Activated CD8-positive, alpha-beta memory T cell treated with anti-CD3 and anti-CD28 coated beads for 4 hours (primary cell): ENCODE results near the gene AGTRAP.

Source experiments
- DNase-seq, 2 donors: peaks; one replicate each; pipeline ENCODE4 v3.0.0-alpha.2; 2020; ENCODE audit warnings: low read depth in 2 of 2

The AGTRAP gene

GRCh38 chr1:11735854-11736745, at the start of gene AGTRAP:
AGTRAP (plus strand) TSS chr1:11736136; CDS start chr1:11736209, 73 bp downstream.
- DNase-seq, result peak; percentile 73 to 75

- no peak for DNase-seq
Observed at GRCh38 chr1:11688506-11688905, 47.4 kb upstream of the AGTRAP start.

DNA sequence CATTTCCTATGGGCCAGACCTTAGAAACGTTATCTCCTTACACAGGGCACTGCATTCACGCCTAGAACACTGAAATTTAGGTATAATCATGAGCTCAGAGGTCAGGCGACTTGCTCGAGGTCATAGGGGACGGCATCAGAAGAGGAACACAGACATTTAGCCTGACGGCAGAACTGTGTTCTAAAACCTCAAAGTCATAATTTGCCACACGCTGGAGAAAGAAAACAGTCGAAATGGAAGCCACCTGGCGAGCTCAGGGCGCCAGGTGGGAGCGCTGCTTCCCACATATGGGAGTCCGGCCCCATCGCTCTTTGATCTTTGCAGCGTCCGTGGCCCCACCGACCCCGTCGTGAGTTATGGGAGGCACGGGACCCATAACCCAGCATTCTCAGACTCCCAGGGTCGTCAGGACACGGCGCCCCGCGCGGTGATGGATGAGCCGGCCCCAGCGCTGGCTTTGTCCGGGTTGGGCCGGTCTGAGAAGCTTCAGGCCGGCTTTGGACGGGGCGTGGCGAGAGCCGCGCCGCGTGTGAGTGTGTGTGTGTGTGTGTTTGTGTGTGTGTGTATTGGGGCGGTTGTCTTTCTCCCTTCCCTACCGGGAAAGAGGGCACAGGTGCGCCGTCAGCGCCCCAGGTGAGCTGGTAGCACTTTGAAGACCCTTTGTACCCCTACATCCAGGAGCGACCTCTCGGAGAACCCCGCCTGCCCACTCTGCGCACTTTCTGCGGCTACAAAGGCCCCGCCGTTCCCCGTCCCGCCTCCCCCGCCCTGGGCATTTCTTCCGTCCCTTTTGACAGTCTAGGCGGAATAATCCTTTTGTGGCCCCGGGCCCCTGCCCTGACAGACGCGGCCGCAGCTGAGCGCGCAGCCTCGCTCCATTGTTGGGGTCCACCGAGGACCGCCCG, 45.3 kb upstream of the AGTRAP start:
- no peak for DNase-seq

- DNase-seq, result no peak
Observed at GRCh38 chr1:11691302-11691914, 44.5 kb upstream of the AGTRAP start, which contains the start of gene DRAXIN. DRAXIN (plus strand) TSS chr1:11691710; CDS start chr1:11706259, 14,549 bp downstream.

DNA sequence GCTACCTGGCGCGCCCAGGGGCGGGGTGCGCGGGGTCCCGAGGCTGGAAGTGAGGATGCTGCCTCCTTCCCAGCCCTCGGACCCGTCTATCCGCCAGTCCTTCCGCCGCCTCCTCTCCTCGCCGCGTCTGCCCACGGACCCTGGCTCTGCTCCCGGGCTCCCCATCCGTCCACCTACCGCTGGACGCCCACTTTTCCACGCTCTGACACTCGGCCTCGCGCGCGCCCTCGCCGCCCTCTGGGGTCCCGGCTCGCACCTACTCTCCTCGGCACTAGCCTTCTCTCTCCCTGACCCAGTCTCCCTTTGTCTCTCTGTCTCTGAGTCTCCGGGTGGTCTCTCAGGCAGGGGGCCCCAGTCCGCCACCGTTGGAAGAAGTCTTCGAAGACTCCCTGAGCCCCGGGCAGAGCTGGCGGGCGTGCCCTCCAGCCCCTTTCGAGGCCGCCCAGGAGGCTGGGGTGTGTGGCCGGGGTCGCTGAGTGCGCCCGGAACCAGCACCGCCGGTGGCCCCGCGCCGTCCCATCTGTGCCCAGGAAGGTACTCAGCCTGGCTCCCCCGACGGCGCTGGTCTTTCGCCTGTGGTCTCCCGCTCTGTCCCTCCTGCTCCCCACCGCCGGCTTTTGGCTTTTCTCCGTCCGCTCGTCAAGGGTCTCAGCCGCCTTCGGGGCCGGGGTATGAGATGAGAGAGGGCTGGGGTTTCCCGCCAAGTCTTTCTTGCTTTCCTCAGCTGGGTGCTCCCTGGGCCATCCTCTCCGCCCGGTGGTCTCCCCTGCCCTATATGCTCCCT, 43.8 kb upstream of the AGTRAP start:
- no peak for DNase-seq

GRCh38 chr1:11693024-11693590, 42.8 kb upstream of the AGTRAP start:
- DNase-seq, result peak; percentile 14 to 33

- no peak for DNase-seq
Observed at GRCh38 chr1:11693917-11694316, 42.0 kb upstream of the AGTRAP start.

DNA sequence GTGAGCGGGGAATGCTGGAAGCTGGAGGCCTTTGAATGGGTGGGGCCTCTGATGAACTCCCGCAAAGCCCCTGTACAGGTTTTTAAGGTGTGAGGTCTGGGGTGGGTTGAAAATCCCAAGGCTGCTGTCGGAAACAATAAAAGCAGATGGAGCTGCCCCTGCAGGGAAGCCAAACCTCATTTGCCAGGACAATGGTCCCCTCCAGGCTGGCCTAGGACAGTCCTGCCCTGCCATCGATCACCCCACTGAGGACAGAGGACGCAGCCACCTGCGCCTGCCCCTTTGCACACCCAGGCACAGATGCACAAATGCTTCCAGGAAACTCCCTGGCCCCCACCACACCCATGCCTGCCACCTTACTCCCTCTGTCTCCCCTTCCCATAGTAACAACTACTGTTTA, 40.1 kb upstream of the AGTRAP start:
- no peak for DNase-seq

GRCh38 chr1:11697188-11697892, 38.6 kb upstream of the AGTRAP start:
- DNase-seq, result no peak

- DNase-seq, result no peak
Observed at GRCh38 chr1:11697893-11698210, 38.1 kb upstream of the AGTRAP start.

DNA sequence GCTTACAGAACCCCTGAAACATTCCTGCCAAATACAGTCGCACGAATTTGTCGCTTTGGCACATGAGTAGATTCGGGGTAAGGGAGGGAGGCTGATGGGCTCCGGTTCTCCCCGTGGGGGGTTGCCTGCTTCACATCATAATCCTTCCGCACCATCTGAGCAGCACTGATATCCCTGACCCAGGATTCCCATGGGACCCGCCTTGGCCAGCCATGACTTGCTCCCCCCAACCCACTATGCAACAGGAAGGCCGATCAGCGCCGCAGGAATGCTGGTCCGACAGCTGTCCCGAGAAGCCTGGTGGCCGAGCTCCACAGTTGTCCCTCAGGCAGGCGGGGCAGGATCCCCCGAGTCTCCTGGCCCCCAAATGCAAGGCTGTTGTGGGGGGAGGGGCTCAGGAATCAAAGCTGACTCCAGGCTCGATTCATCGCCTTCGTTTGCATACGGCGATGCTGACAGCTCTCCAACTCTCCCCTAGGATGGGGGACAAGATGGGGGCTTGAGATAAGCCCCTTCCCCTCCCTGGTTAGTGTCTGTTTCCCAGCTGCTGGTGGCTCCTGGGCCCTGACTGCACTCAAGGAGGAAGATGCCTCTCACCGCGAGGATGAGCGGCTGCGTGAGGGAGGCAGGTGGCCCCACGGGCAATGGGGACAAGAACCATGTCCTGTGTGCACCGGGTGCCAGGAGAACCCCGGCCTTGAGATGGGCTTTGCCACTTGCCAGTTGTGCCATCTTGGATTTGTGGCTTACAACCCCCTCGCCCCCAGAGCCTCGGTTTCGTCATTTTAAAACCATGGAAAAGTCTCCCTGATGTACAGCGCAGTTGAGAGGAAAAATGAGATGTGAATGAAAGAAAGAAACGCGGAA, 35.1 kb upstream of the AGTRAP start:
- no peak for DNase-seq

- DNase-seq, result no peak
Observed at GRCh38 chr1:11701551-11701961, 34.4 kb upstream of the AGTRAP start.

DNA sequence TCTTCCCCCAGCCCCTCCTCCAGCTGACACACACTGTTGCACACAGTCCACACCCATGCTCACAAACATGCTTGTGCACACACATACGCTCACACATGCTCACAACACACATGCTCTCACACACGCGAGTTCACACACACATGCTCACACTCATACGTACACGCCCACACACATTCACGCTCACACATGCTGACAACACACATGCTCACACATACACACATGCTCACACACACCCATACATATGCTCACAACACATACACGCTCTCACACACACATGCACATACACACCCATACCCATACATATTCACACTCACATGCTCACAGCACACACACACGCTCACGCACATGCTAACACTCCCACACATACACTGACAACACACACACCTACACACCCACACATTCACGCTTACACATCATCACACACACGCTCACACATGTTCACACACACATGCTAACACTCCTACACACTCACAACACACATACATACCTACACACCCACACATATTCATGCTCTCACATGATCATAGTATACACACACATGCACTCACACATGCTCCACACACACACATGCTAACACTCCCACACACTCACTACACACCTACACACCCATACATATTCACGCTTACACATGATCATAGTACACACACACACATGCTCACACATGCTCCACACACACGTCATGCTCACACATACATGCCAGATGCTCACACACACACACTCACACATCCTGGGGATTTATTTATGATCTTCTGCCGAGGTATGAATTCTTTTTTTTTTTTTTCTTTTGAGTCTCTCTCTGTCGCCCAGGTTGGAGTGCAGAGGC, 33.7 kb upstream of the AGTRAP start:
- DNase-seq, result no peak

DNA sequence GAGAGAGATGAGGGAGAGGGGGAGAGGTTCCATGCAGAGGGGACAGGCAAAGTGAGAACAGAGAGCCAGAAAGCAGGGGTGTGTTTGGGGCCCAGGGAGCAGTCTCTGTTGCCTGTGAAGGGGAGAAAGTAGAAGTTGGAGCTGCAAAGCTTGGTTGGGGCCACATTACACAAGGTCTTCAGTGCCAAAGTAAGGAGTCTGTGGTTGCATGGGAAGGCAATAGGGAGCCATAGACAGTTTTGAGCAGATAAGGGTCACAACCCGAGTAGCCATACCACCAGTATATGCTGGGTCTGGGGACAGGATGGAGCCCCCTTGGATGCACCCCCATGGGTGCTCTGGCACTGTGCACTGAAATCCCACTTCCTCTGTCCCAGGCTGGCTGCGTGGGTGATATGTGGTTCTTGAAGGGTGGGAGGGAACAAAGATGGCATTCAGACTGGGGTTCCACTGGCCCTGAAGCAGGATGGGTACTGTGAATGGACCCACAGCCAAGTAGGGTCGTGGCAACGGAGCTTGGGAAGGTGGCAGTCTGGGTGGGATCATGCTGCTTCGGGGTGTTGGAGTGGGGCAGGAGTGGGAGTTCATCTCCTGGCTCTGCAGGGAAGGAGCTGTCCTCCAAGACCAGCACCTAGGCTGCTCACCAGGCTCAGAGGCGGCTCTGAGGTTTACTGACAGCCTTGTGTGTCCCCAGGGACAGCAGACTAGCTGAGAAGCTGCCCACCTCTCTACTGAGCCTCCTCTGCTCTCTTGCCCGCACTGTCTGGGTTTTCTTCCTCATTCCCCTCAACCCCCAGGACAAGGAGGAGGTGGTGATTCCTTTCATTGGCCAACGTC, 32.4 kb upstream of the AGTRAP start:
- no peak for DNase-seq

DNA sequence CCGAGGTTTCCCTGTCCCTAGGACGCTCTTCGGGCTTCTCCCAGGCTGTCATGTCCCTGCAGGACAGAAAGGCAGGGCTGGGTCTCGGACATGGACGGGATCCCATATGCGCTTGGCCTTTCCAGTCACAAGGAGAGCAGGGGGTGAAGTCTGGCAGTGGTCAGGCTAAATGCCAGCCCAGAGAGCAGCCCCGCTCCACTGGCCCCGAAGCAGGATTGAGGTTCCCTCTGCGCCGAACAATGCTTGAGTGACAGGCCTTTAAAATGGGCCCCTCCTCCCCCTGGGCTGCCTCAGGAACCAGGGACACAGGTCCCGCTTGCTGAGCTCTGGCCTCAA, 31.8 kb upstream of the AGTRAP start:
- DNase-seq, result no peak

- no peak for DNase-seq
Observed at GRCh38 chr1:11704691-11705475, 31.1 kb upstream of the AGTRAP start.

DNA sequence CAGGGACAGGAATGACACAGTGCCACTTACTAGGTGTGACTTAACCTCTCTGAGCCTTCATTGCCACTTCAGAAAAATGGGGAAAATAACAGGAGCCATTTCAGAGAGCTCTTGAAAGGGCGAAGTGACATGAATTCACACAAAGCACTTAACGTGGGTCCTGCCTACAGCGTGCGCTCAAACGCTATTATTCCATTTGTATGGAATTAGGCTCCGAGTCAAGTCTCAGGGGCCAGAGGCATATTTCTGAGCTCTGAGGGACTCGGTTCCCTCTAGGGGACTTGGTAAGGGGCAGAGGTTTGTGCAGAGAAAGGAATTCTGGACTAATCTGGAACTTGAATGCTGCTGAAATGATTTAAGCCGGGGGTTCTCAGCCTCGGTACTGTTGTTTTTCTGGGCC, 30.3 kb upstream of the AGTRAP start:
- DNase-seq, result no peak
